SH-SY5Y (cell line): ENCODE results near the gene TMEM235.

Experiments
- GATA2 ChIP-seq: IDR thresholded peaks from 2 replicates; pipeline ENCODE4 v1.6.1; 2011; ENCODE audit warnings: mild to moderate bottlenecking, low read depth, low read length
- GATA3 ChIP-seq: IDR thresholded peaks from 2 replicates; pipeline ENCODE4 v1.6.1; 2011; ENCODE audit warnings: low read depth, mild to moderate bottlenecking, low read length, moderate library complexity

DNA sequence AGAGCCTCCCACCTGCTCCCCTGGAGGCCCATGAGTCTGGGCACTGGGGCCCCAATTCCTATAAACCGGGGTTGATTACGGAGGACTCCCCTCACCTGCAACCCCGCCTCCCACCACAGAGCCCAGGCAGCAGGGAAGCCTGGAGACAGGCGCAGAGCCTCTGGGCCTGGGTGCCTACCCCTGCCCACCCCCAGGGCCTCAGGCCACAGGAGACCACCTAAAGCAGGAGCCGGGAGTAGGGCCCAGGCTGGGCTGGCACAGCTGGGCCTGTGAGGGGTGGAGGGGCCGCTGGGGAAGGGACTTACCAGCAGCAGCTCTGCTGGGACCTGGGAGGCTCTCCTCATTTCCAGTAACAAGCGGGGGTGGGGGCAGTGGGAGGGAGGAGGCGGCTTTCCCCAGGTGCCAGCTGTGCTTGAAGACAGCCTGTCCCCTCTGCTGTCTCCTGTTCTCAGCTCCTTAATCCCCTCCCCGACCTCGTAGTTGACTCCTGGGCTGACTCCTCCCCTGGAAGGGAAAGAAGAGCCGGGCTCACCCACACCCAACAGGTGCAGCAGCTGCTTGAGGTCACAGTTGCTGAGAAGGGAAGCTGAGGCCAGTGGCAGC, 46.8 kb downstream of the TMEM235 start:
- TF ChIP-seq GATA2: no peak
- no peak for TF ChIP-seq GATA3
